VCaP (cell line): ENCODE results near the gene SUSD3.

Source experiments
- H3K27ac ChIP-seq: fragments of 450-650 bp; 2 replicates; pipeline ENCODE4 v1.5.1; 2017
- CTCF ChIP-seq: fragments of 450-650 bp; conservative IDR thresholded peaks from 2 replicates; pipeline ENCODE4 v1.5.1; 2017; ENCODE audit warnings: mild to moderate bottlenecking, moderate library complexity

The SUSD3 gene

DNA sequence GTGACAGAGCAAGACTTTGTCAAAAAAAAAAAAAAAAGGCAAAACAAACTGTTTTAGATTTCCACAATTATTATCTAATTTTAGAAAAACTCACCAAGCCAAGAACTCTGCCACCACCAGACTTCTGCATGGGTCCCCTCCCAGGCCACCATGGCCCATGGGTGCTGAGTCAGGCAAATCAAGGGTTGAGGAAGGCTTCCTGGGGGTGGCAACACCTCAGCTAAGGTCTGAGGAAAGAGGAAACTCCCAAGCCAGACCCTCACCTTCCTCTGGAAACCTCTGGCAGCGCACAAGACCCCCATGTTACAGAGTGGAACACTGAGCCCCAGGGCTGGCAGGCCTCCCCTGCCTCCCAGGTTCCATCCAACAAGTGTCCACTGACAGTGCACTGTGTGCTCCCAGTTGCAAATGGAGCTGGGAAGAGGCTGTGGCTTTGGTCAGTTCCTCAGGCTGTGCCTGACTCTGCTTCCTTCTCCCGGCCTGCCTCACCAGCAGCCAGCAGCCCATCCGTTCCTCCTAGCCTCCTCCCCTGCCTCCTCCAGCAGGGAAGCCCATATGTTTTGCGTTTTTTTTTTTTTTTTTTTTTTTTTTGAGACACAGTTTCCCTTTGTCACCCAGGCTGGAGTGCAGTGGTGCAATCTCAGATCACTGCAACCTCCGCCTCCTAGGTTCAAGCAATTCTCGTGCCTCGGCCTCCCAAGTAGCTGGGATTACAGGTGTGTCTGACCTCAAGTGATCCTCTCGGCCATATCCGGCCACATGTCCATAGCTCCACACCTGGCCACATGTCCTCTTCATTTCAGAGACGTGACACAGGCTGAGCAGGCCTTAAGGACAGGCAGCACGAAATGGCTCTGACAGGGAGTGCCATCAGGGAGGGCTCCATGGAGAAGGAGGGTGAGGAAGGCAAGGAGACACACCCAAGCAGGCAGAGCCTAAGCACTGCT, 3.5 kb upstream of the SUSD3 start:
- no peak overlapping the region for H3K27ac ChIP-seq
- TF ChIP-seq CTCF: no peak

DNA sequence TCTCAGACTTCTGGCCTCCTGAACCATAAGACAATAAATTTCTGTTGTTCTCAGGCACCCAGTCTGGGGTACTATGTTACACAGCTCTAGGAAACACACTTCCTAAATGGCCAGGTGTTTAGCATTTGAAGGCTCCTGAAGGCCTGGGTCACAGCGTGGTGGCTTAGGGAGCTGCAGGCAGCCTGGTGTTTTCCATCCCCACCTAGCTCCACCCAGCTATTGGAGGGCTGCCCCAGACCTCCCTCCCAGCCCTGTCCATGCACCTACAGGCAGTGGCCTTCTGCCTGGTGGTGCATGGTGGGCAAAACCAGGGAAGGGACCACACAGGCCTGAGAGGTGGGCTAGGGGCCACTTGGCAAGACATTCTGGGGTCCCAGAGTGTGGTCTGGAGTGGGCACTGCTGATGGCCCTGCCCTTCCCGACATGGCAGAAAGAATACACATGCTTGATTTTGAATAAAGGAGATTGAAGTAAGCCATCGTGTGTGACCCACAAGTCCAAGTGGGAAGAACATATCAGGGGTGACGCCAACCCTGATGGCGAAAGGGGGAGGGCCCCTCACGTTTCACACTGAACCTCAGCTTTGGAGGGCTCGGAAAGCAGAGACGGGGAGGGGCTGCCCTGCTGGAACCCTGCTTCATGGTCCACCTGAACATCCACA, 1.3 kb upstream of the SUSD3 start:
- H3K27ac ChIP-seq: no peak overlapping the region
- no peak for TF ChIP-seq CTCF

- no peak for TF ChIP-seq CTCF
- no peak overlapping the region for H3K27ac ChIP-seq
These were observed 672 bp upstream of the SUSD3 start for GRCh38 chr9:93057703-93058354.

- no peak for TF ChIP-seq CTCF
These were observed 662 bp downstream of the SUSD3 start for GRCh38 chr9:93059011-93059714.

GRCh38 chr9:93059715-93060578, 1.4 kb downstream of the SUSD3 start:
- no peak for TF ChIP-seq CTCF
- H3K27ac ChIP-seq: no peak overlapping the region

More at GRCh38 chr9:93059011-93059714, 662 bp downstream of the SUSD3 start:
- peak overlapping the region; percentile 5; the same call in 1 of the 2 replicates for H3K27ac ChIP-seq

DNA sequence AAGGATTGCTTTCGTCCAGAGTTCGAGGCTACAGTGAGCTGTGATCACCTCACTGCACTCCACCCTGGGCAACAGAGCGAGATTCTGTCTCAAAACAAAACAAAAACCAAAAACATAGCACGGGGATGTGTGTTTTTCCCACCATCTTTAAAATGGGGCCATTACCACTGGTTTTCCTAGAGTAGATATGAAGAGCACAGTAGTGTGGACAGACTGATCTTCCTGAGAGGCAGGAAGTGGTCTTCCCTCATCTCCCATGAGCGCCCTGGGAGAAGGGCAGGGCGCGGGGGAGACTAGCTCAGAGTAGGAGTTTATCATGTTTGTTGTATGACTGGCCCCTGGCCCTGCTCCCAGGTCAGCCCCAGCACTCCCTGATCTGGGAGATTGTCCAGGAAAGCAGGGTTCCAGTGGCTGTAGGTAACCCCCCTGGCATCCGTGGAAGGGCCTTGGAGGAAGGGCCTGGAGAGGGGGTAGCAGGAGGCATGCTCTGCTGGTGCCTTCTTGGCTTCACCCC, 2.3 kb downstream of the SUSD3 start:
- no peak overlapping the region for H3K27ac ChIP-seq
- TF ChIP-seq CTCF: no peak
